ENCODE data around the gene FBN1.

The FBN1 gene

GRCh38 chr15:48383031-48383430, 262.5 kb downstream of the FBN1 start:
- Histone ChIP-seq H3K4me3 (ENCODE audit: low read depth, low read length) (no peak overlapping the region), H3K9ac (no peak overlapping the region), H3K4me2 (ENCODE audit: low read length) (no peak overlapping the region), H2AFZ (no peak overlapping the region), H3K27ac (no peak overlapping the region), H3K4me1 (no peaks in the 10 kb centered on the region), H3K27me3 (ENCODE audit: control insufficient read depth, insufficient read depth, low read length) (no peaks in the 10 kb centered on the region), H3K9me3 (ENCODE audit: control insufficient read depth, low read length) (no peaks in the 10 kb centered on the region), H3K36me3 (ENCODE audit: control insufficient read depth, insufficient read depth, low read length) (no peaks in the 10 kb centered on the region), H3K79me2 (no peaks in the 10 kb centered on the region)
- TF ChIP-seq CTCF (IDR thresholded peaks at IDR 0.05), result no peak

- no peak for TF ChIP-seq CTCF (IDR thresholded peaks at IDR 0.05)
- Histone ChIP-seq H3K4me2 (ENCODE audit: low read length) (no peak overlapping the region), H3K79me2 (no peaks in the 10 kb centered on the region), H3K9ac (no peak overlapping the region), H3K27ac (no peak overlapping the region), H2AFZ (no peak overlapping the region), H3K27me3 (ENCODE audit: control insufficient read depth, insufficient read depth, low read length) (no peaks in the 10 kb centered on the region), H3K4me3 (ENCODE audit: low read depth, low read length) (no peak overlapping the region), H3K36me3 (ENCODE audit: control insufficient read depth, insufficient read depth, low read length) (no peaks in the 10 kb centered on the region), H3K9me3 (ENCODE audit: control insufficient read depth, low read length) (no peaks in the 10 kb centered on the region), H3K4me1 (no peaks in the 10 kb centered on the region)
Observed at GRCh38 chr15:48381861-48382260, 263.6 kb downstream of the FBN1 start.

DNA sequence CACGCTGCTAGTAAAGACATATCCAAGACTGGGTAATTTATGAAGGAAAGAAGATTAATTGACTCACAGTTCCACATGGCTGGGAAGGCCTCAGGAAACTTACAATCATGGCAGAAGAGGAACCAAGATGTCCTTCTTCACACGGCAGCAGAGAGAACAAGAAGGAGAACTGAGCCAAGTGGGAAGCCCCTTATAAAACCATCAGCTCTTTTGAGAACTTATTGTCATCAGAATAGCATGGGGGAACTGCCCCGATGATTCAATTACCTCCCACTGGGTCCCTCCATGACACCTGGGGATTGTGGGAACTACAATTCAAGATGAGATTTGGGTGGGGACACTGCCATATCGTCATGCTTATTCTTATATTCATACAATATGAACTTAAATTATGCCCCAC, 265.3 kb downstream of the FBN1 start:
- Histone ChIP-seq H3K27ac (no peak overlapping the region), H3K4me2 (ENCODE audit: low read length) (no peak overlapping the region), H3K9ac (no peak overlapping the region), H3K4me3 (ENCODE audit: low read depth, low read length) (no peak overlapping the region), H3K79me2 (no peaks in the 10 kb centered on the region), H3K4me1 (no peaks in the 10 kb centered on the region), H3K9me3 (ENCODE audit: control insufficient read depth, low read length) (no peaks in the 10 kb centered on the region), H2AFZ (no peak overlapping the region), H3K36me3 (ENCODE audit: control insufficient read depth, insufficient read depth, low read length) (no peaks in the 10 kb centered on the region), H3K27me3 (ENCODE audit: control insufficient read depth, insufficient read depth, low read length) (no peaks in the 10 kb centered on the region)
- no peak for TF ChIP-seq CTCF (IDR thresholded peaks at IDR 0.05)

GRCh38 chr15:48375767-48376166, 269.7 kb downstream of the FBN1 start:
- no peak overlapping the region for H3K27ac ChIP-seq
- H3K79me2 ChIP-seq, result no peaks in the 10 kb centered on the region
- TF ChIP-seq CTCF (IDR thresholded peaks at IDR 0.05), result no peak
- no peaks in the 10 kb centered on the region for H3K27me3 ChIP-seq (ENCODE audit: control insufficient read depth, insufficient read depth, low read length)
- H3K4me3 ChIP-seq (ENCODE audit: low read depth, low read length), result no peak overlapping the region
- no peaks in the 10 kb centered on the region for H3K4me1 ChIP-seq
- no peak overlapping the region for H3K9ac ChIP-seq
- H2AFZ ChIP-seq, result no peak overlapping the region
- H3K9me3 ChIP-seq (ENCODE audit: control insufficient read depth, low read length), result no peaks in the 10 kb centered on the region
- H3K4me2 ChIP-seq (ENCODE audit: low read length), result no peak overlapping the region
- H3K36me3 ChIP-seq (ENCODE audit: control insufficient read depth, insufficient read depth, low read length), result no peaks in the 10 kb centered on the region

- Histone ChIP-seq H3K4me1 (no peaks in the 10 kb centered on the region), H3K27ac (no peak overlapping the region), H3K4me3 (ENCODE audit: low read depth, low read length) (no peak overlapping the region), H3K9ac (no peak overlapping the region), H3K36me3 (ENCODE audit: control insufficient read depth, insufficient read depth, low read length) (no peaks in the 10 kb centered on the region), H3K9me3 (ENCODE audit: control insufficient read depth, low read length) (no peaks in the 10 kb centered on the region), H2AFZ (no peak overlapping the region), H3K79me2 (no peaks in the 10 kb centered on the region), H3K4me2 (ENCODE audit: low read length) (no peak overlapping the region), H3K27me3 (ENCODE audit: control insufficient read depth, insufficient read depth, low read length) (no peaks in the 10 kb centered on the region)
- no peak for TF ChIP-seq CTCF (IDR thresholded peaks at IDR 0.05)
Observed at GRCh38 chr15:48374472-48374871, 271.0 kb downstream of the FBN1 start.

Measured in parathyroid adenoma (tissue), 2 donors.